ENCODE measurements around the gene ACSBG1.

- TF ChIP-seq CTCF (IDR thresholded peaks at IDR 0.05; ENCODE audit: insufficient read depth, low read length, poor library complexity, severe bottlenecking) (no peak), EZH2phosphoT487 (conservative IDR thresholded peaks at IDR 0.05; ENCODE audit: low read length) (no peak)
These were observed 67.0 kb downstream of the ACSBG1 start for GRCh38 chr15:78167227-78167888.

All from SU-DHL-6 (cell line).